BLaER1 treated with 17β-estradiol and CSF1 and Interleukin-3, amounts not matched to agents 10 nM and 100 nM (cell line): ENCODE results near the gene GTF2F2.
"Not testable (repeated sequence)": the region's sequence is repeated elsewhere in the genome, so short reads cannot be mapped to it uniquely, and the experiment has no call there.

Source experiments
- H3K27ac ChIP-seq, 11 experiments: shearing (Covaris generic); formaldehyde crosslinking; 2 replicates each; pipeline ENCODE4 v1.8.1; 2022
- H3K27me3 ChIP-seq, 11 experiments: shearing (Covaris generic); formaldehyde crosslinking; 2 replicates each; pipeline ENCODE4 v1.8.1; 2022
- H3K36me3 ChIP-seq, 11 experiments: shearing (Covaris generic); formaldehyde crosslinking; 2 replicates each; pipeline ENCODE4 v1.8.1; 2022
- H3K4me1 ChIP-seq, 10 experiments: shearing (Covaris generic); formaldehyde crosslinking; 2 replicates each; pipeline ENCODE4 v1.8.1; 2022
- H3K4me2 ChIP-seq, 11 experiments: shearing (Covaris generic); formaldehyde crosslinking; 2 replicates each; pipeline ENCODE4 v1.8.1; 2022
- H3K4me3 ChIP-seq, 10 experiments: shearing (Covaris generic); formaldehyde crosslinking; 2 replicates each; pipeline ENCODE4 v1.8.1; 2022
- H3K9ac ChIP-seq, 11 experiments: shearing (Covaris generic); formaldehyde crosslinking; 2 replicates each; pipeline ENCODE4 v1.8.1; 2022
- H3K9me3 ChIP-seq, 11 experiments: shearing (Covaris generic); formaldehyde crosslinking; replicated peaks in 1 of 11; 2 replicates each; pipeline ENCODE4 v1.8.1; 2022
- H4K20me1 ChIP-seq, 11 experiments: shearing (Covaris generic); formaldehyde crosslinking; 2 replicates each; pipeline ENCODE4 v1.8.1; 2022
- Cebpa-rat ChIP-seq, 11 experiments: shearing (Covaris generic); IDR thresholded peaks; 2 replicates each; pipeline ENCODE4 v1.8.1; 2022

The GTF2F2 gene

DNA sequence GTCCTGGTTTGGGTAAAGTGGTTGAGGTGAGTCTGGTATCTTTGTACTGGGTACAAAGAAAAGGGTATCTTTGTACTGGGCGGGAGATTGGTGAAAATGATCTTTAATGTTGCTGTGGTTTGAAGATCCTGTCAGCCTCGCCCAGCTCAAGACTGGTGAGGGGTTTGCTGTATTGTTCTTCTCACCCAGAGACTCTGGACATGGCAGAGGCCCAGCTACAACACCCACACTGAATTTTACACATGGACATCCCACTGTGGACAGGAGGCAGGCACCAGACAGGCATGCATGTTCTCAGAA, 177.8 kb downstream of the GTF2F2 start:
- Histone ChIP-seq H3K27me3 (no peaks in the 10 kb centered on the region), H3K4me1 (peaks cover 0 to 36% (median 20%) of the 10 kb centered on the region in 10 experiments; a peak in 16 of 20 replicates), H3K27ac (no peak overlapping the region), H3K4me2 (peak overlapping the region in 1 of 11 experiments; percentile 36; a peak in 1 of 22 replicates), H3K4me3 (no peak overlapping the region), H3K9me3 (no peaks in the 10 kb centered on the region), H4K20me1 (no peaks in the 10 kb centered on the region), H3K9ac (no peak overlapping the region), H3K36me3 (no peaks in the 10 kb centered on the region)
- no peak for TF ChIP-seq Cebpa-rat (IDR thresholded peaks at IDR 0.05)

DNA sequence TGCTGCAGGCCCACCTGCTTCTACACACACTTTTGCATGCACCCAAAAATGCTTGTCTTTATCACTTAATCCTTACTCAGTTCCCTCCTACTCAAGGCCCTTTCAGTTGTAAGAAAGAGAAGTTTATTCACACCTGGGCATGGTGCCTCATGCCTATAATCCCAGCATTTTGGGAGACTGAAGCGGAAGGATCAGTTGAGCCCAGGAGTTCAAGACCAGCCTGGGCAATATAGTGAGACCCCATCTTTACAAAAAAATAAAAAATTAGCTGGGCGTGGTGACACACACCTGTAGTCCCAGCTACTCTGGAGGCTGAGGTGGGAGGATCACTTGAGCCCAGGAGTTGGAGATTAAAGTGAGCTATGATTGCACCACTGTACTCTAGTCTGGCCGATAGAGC, 178.2 kb downstream of the GTF2F2 start:
- H3K27me3 ChIP-seq = not testable (repeated sequence)

DNA sequence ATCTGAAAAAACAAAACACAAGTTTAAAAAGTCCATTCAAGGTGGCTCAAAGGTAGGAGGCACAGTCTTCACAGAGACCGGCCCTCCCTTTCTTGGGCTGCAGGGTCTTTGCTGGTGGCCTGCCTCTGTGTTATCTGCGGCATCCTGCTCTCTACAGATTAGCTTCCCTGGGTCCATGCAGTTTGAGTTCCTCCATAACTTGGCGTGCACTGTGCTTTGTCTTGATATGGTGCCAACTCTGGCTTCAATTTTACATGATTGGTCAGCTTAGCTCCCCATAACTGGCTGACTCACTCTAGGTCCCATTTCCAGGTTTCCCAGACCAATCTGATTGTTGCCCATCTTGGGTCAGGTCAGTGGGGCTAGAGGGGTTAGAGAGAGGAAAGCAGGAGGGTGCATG, 178.9 kb downstream of the GTF2F2 start:
- no peak for TF ChIP-seq Cebpa-rat (IDR thresholded peaks at IDR 0.05)
- H4K20me1 ChIP-seq = no peaks in the 10 kb centered on the region
- H3K9me3 ChIP-seq = no peaks in the 10 kb centered on the region
- no peak overlapping the region for H3K4me3 ChIP-seq
- H3K27ac ChIP-seq = no peak overlapping the region
- H3K27me3 ChIP-seq = no peaks in the 10 kb centered on the region
- H3K36me3 ChIP-seq = no peaks in the 10 kb centered on the region
- H3K9ac ChIP-seq = no peak overlapping the region
- no peak overlapping the region for H3K4me2 ChIP-seq
- H3K4me1 ChIP-seq = peaks cover 0 to 41% (median 23%) of the 10 kb centered on the region in 10 experiments; a peak in 16 of 20 replicates

More for the DNA sequence above, 178.2 kb downstream of the GTF2F2 start:
- H4K20me1 ChIP-seq, H3K9me3 ChIP-seq, H3K27ac ChIP-seq, H3K4me3 ChIP-seq, H3K9ac ChIP-seq, H3K36me3 ChIP-seq: not testable (repeated sequence)
- Histone ChIP-seq H3K4me2 (0 out of 22 replicates have a peak overlapping the region, but pooled peaks of 1 of the 11 experiments have one; percentile 36), H3K4me1 (peaks cover 0 to 36% (median 20%) of the 10 kb centered on the region in 10 experiments; a peak in 16 of 20 replicates)

DNA sequence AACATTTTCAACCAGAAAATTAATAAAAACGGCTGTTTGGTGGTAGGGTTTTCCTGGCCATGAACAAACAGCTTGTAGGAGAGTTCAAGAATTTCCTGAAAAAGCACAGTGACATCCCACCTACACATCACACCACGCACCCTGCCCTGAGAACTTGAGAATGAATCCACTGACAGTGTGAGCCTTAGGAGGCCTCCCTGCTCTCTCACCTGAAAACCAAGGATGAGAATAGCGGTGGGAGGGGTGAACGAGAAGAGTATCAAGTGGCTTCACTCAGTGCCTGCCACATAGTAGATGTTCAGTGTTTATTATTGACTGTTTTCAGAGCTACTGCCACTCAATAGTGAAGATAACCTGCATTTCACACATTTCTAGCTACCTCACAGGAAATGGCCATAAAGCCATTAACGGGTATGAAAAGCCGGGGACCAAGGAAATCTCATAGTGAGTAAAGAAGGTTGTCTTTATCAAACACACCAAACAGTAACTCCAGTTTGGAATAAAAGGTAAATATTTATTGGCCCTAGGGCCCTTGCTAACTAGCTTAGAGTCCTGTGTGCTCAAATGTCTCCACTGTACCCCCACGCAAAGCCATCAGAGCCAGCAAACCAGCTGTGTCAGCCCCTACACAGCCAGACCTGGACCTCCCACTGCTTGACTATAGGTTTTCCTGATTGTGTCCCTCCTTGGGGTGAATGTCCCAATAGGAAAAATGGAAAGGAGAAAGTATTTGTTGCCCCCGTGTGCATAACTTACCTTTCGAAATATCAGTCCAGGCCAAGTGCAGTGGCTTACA, 180.1 kb downstream of the GTF2F2 start:
- peaks cover 0 to 39% (median 20%) of the 10 kb centered on the region in 10 experiments; a peak in 16 of 20 replicates for H3K4me1 ChIP-seq
- no peak for TF ChIP-seq Cebpa-rat (IDR thresholded peaks at IDR 0.05)
- H3K36me3 ChIP-seq = no peaks in the 10 kb centered on the region
- H3K9ac ChIP-seq = no peak overlapping the region
- no peak overlapping the region for H3K4me3 ChIP-seq
- peak overlapping the region in 3 of 11 experiments; percentile 4 to 12 (median 9); a peak in 3 of 22 replicates for H3K4me2 ChIP-seq
- no peaks in the 10 kb centered on the region for H4K20me1 ChIP-seq
- H3K27ac ChIP-seq = no peak overlapping the region
- H3K9me3 ChIP-seq = no peaks in the 10 kb centered on the region
- H3K27me3 ChIP-seq = no peaks in the 10 kb centered on the region

DNA sequence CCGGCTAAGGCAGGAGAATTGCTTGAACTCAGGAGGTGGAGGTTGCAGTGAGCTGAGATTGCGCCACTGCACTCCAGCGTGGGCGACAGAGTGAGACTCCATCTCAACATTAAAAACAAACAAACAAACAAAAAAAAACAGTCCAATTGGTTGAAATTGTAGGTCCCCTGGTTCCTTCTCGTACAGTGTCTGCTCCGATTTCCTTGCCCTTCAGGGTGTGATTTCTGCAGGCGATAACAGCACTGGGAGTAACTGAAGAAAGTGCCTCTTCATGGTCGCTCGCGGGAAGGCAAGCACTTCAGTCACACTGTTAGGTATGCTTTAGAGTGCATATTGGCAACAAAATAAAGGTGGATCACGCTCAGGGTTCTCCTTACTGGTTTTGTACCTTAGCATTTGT, 181.0 kb downstream of the GTF2F2 start:
- TF ChIP-seq Cebpa-rat (IDR thresholded peaks at IDR 0.05) = no peak
- Histone ChIP-seq H3K4me3 (no peak overlapping the region), H3K9me3 (no peaks in the 10 kb centered on the region), H3K4me2 (peak overlapping the region in 1 of 11 experiments; percentile 9; a peak in 2 of 22 replicates), H3K27me3 (no peaks in the 10 kb centered on the region), H3K9ac (no peak overlapping the region), H4K20me1 (no peaks in the 10 kb centered on the region), H3K4me1 (peaks cover 0 to 30% (median 12%) of the 10 kb centered on the region in 10 experiments; a peak in 16 of 20 replicates), H3K27ac (no peak overlapping the region), H3K36me3 (no peaks in the 10 kb centered on the region)

DNA sequence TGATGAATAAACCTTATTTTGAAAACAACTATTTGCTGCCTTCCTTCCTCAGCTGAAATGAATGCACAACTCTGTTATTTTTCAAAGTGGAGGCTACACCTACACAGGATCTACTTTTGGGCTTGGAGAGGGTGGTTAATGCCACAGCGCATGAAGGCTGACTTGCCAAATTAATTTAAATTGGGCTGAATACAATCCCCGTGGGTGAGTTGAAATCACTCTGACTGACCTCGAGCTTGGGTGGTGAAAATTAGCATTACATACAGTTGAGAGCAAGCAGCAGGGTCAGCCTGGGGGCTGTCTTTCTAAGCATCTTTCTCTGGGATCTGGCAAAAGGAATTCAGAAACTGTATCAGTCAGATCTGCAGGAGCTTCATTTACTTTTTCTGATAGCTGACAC, 182.2 kb downstream of the GTF2F2 start:
- Histone ChIP-seq H3K9ac (no peak overlapping the region), H3K4me3 (no peak overlapping the region), H3K27ac (no peak overlapping the region), H3K36me3 (no peaks in the 10 kb centered on the region), H4K20me1 (no peaks in the 10 kb centered on the region), H3K27me3 (no peaks in the 10 kb centered on the region), H3K4me2 (no peak overlapping the region), H3K9me3 (no peaks in the 10 kb centered on the region), H3K4me1 (peaks cover 0 to 21% (median 5%) of the 10 kb centered on the region in 10 experiments; a peak in 9 of 20 replicates)
- no peak for TF ChIP-seq Cebpa-rat (IDR thresholded peaks at IDR 0.05)

DNA sequence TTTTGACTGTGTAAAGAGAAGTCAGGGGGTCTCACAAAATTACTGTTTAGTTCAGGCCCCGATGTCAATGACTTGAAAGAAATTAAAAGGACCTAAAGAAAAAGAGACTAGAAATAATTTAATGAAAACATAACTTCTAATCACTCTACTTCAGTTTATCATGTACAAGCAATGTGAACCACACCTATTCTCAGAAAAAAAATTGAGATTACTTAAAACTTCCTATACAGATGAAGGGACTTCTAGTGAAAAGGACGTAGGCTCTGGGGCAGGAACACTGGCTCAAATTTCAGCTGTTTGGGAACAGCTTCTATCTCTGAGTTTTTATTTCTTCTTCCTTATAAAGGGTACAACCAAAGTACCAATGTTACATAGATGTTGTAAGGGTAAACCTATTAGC, 182.7 kb downstream of the GTF2F2 start:
- peaks cover 0 to 16% (median 2%) of the 10 kb centered on the region in 10 experiments; a peak in 7 of 20 replicates for H3K4me1 ChIP-seq
- H3K9me3 ChIP-seq = no peaks in the 10 kb centered on the region
- H4K20me1 ChIP-seq = no peaks in the 10 kb centered on the region
- no peaks in the 10 kb centered on the region for H3K27me3 ChIP-seq
- no peak overlapping the region for H3K27ac ChIP-seq
- H3K9ac ChIP-seq = no peak overlapping the region
- H3K4me3 ChIP-seq = no peak overlapping the region
- H3K4me2 ChIP-seq = no peak overlapping the region
- no peaks in the 10 kb centered on the region for H3K36me3 ChIP-seq
- TF ChIP-seq Cebpa-rat (IDR thresholded peaks at IDR 0.05) = no peak

DNA sequence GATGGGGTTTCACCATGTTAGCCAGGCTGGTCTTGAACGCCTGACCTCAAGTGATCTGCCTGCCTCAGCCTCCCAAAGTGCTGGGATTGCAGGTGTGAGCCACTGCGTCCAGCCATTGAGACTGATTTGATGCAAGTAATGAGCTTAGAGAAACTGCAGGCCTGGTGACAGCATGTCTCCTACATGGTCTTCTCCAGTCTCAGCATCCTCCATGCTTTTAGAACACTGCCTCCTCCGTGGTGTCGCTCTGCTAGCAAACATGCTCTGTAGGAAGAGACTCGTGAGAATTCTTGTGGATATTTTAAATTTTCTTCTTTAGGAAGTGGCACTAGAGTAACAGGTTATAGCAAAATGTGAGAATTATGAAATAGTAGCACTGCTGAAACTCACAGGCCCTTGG, 183.6 kb downstream of the GTF2F2 start:
- no peak overlapping the region for H3K4me3 ChIP-seq

DNA sequence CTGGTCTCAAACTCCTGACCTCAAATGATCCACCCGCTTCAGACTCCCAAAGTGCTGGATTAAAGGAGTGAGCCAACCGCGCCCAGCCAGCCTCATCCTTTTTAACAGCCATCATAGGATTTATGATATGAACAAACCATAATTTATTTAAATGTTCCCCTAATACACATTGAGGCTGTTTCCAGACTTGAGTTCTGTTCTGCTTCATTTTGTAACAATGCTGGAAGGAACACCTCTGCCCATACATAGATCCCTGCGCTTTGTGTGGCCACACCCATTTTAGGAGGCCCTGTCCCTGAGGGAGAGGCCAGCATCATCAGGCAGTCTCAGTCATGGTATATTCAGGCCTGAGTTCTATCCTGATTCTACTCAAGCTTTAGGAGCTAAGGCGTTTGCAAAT, 184.8 kb downstream of the GTF2F2 start:
- Histone ChIP-seq H3K4me3 (no peak overlapping the region), H3K4me2 (no peak overlapping the region), H3K36me3 (no peaks in the 10 kb centered on the region), H3K4me1 (peaks cover 0 to 20% (median 9%) of the 10 kb centered on the region in 10 experiments; a peak in 11 of 20 replicates), H3K9me3 (no peaks in the 10 kb centered on the region), H3K9ac (no peak overlapping the region), H4K20me1 (no peaks in the 10 kb centered on the region), H3K27ac (no peak overlapping the region), H3K27me3 (no peaks in the 10 kb centered on the region)
- TF ChIP-seq Cebpa-rat (IDR thresholded peaks at IDR 0.05) = no peak

More for the DNA sequence above, 183.6 kb downstream of the GTF2F2 start:
- no peaks in the 10 kb centered on the region for H3K36me3 ChIP-seq
- H3K9ac ChIP-seq = no peak overlapping the region
- no peaks in the 10 kb centered on the region for H3K27me3 ChIP-seq
- H4K20me1 ChIP-seq = no peaks in the 10 kb centered on the region
- H3K4me1 ChIP-seq = peaks cover 0 to 12% (median 0%) of the 10 kb centered on the region in 10 experiments; a peak in 3 of 20 replicates
- no peaks in the 10 kb centered on the region for H3K9me3 ChIP-seq
- no peak for TF ChIP-seq Cebpa-rat (IDR thresholded peaks at IDR 0.05)
- 0 out of 22 replicates have a peak overlapping the region, but pooled peaks of 1 of the 11 experiments have one; percentile 10 for H3K4me2 ChIP-seq
- H3K27ac ChIP-seq = no peak overlapping the region

DNA sequence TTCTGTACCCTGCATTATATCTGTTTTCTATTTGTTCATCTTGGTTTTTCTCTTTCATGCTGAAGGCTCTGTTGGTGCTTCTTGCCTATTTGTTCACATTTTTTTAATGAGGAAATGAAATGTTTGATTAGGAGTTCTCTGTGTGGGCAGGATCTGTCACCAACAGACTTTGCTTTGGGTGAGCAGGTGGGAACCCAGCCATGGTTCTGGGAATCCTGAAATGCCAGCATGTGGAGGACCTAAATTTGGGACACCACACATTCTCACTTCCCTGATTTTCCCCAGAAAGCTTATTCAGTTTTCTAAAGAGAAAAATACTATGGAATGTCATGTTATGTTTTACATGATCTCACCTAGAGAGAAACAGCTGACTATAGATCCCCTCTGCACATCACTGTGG, 186.7 kb downstream of the GTF2F2 start:
- H3K4me3 ChIP-seq = no peak overlapping the region
- H3K27ac ChIP-seq = no peak overlapping the region
- no peaks in the 10 kb centered on the region for H4K20me1 ChIP-seq
- no peaks in the 10 kb centered on the region for H3K36me3 ChIP-seq
- H3K9me3 ChIP-seq = no peaks in the 10 kb centered on the region
- H3K27me3 ChIP-seq = peaks cover 12 to 18% (median 15%) of the 10 kb centered on the region in 11 experiments; a peak in 21 of 22 replicates
- no peak overlapping the region for H3K4me2 ChIP-seq
- TF ChIP-seq Cebpa-rat (IDR thresholded peaks at IDR 0.05) = no peak
- H3K9ac ChIP-seq = no peak overlapping the region
- peaks cover 0 to 30% (median 24%) of the 10 kb centered on the region in 10 experiments; a peak in 16 of 20 replicates for H3K4me1 ChIP-seq
